K562 (cell line): ENCODE data around the gene WDR91. TPM values are rescaled to one million over a fixed set of nuclear protein-coding genes. Genes with fewer than 3 reads are reported as not detected.

Source experiments
- CGGBP1 ChIP-seq: fragments of 250-450 bp; sonication (Bioruptor Pico); IDR thresholded peaks from 2 replicates; pipeline ENCODE4 v1.9.0; 2021; ENCODE audit warnings: mild to moderate bottlenecking
- CHCHD3 ChIP-seq: fragments of 250-450 bp; sonication (Bioruptor Pico); IDR thresholded peaks from 2 replicates; pipeline ENCODE4 v2.1.2; 2022; ENCODE audit warnings: mild to moderate bottlenecking
- DDX20 ChIP-seq: fragments of 450-650 bp; IDR thresholded peaks from 2 replicates; pipeline ENCODE4 v1.6.1; 2016; ENCODE audit warnings: missing genetic modification characterization, low read depth, mild to moderate bottlenecking, missing compliant biosample characterization, moderate library complexity
- HOMEZ ChIP-seq: fragments of 250-450 bp; sonication (Bioruptor Pico); IDR thresholded peaks from 2 replicates; pipeline ENCODE4 v1.4.0; 2020; ENCODE audit warnings: mild to moderate bottlenecking, moderate library complexity
- MLX ChIP-seq, 2 experiments: fragments of 450-650 bp in 1 of 2; sonication (generic) in 1 of 2; formaldehyde crosslinking; conservative IDR thresholded peaks; 2 replicates each; pipeline versions ENCODE4 v1.4.0 to v1.8.1; 2020 to 2022; ENCODE audit warnings: mild to moderate bottlenecking in 1 of 2, missing genetic modification reagents in 1 of 2
- MTA3 ChIP-seq: fragments of 450-650 bp; formaldehyde crosslinking; IDR thresholded peaks from 2 replicates; pipeline ENCODE4 v1.6.1; 2017; ENCODE audit warnings: mild to moderate bottlenecking, borderline replicate concordance
- NFRKB ChIP-seq: fragments of 450-650 bp; IDR thresholded peaks from 2 replicates; pipeline ENCODE4 v1.6.1; 2016; ENCODE audit warnings: low read depth
- PKNOX1 ChIP-seq: fragments of 450-650 bp; IDR thresholded peaks from 2 replicates; pipeline ENCODE4 v1.6.1; 2016
- POLR2AphosphoS5 ChIP-seq: IDR thresholded peaks from 2 replicates; pipeline ENCODE4 v1.6.1; 2011; ENCODE audit warnings: mild to moderate bottlenecking, low read depth, low read length, moderate library complexity; ENCODE audit not compliant: control insufficient read depth, insufficient read depth
- RAD21 ChIP-seq, 2 experiments: fragments of 250-450 bp in 1 of 2; fragments of 450-650 bp in 1 of 2; sonication (Bioruptor Pico) in 1 of 2; formaldehyde crosslinking in 1 of 2; IDR thresholded peaks in 1 of 2; conservative IDR thresholded peaks in 1 of 2; 2 replicates each; pipeline versions ENCODE4 v1.4.0 to v1.8.0; 2020 to 2022; ENCODE audit warnings: mild to moderate bottlenecking in 2 of 2, moderate library complexity in 1 of 2
- SMAD1 ChIP-seq: fragments of 150-350 bp; IDR thresholded peaks from 2 replicates; pipeline ENCODE4 v1.6.1; 2014; ENCODE audit warnings: low read length, low read depth; ENCODE audit not compliant: partially characterized antibody
- USF2 ChIP-seq: sonication (generic); formaldehyde crosslinking; IDR thresholded peaks from 2 replicates; pipeline ENCODE4 v1.5.0; 2020; ENCODE audit warnings: missing genetic modification reagents
- ZKSCAN1 ChIP-seq: fragments of 150-350 bp; IDR thresholded peaks from 2 replicates; pipeline ENCODE4 v1.6.1; 2016; ENCODE audit warnings: low read depth, low read length
- ZNF134 ChIP-seq: fragments of 250-450 bp; sonication (Bioruptor Pico); conservative IDR thresholded peaks from 2 replicates; pipeline ENCODE4 v1.4.0; 2020
- ZNF695 ChIP-seq: fragments of 450-650 bp; formaldehyde crosslinking; IDR thresholded peaks from 2 replicates; pipeline ENCODE4 v1.4.0; 2020; ENCODE audit warnings: mild to moderate bottlenecking, moderate library complexity
- polyA plus RNA-seq, 8 experiments: library from polyadenylated mRNA; depleted of rRNA in 4 of 8; stranded (reverse) in 5 of 8; unstranded in 3 of 8; fragments of >200 nt; fragmentation: Nextera tagmentation in 2 of 8; fragmentation: Illumina TruSeq in 1 of 8; extraction: Ambion mirVana in 2 of 8; extraction: Trizol in 1 of 8; gene quantifications; 2 replicates each; pipeline versions ENCODE4 v1.2.1 to v1.2.3, GENCODE V29; 2011 to 2014; ENCODE audit warnings: inconsistent platforms in 1 of 8, missing spikeins in 1 of 8
- total RNA-seq, 7 experiments: library from RNA; depleted of rRNA in 6 of 7; stranded (reverse); fragments of >200 nt in 6 of 7; fragmentation: Illumina TruSeq in 2 of 7; extraction: Trizol in 2 of 7; gene quantifications; 2 replicates each; pipeline versions ENCODE4 v1.2.1 to v1.2.3, GENCODE V29; 2011 to 2021; ENCODE audit warnings: low replicate concordance in 1 of 7
- TF ChIP-seq, protein P1 (sequence below): fragments of 150-350 bp; IDR thresholded peaks from 2 replicates; pipeline ENCODE4 v1.6.1; 2014; ENCODE audit warnings: low read depth, mild to moderate bottlenecking, low read length, borderline replicate concordance
- TF ChIP-seq, protein P2 (sequence below): sonication (generic); formaldehyde crosslinking; IDR thresholded peaks from 2 replicates; pipeline ENCODE4 v1.8.0; 2022; ENCODE audit warnings: missing genetic modification reagents, mild to moderate bottlenecking, moderate library complexity, borderline replicate concordance

The WDR91 gene
- total and polyA plus RNA-seq, 9 of the 15 experiments (the other 6 are each of a cell fraction or from before 2014, with no cell fraction given): 1.9 to 18.2 (median 9.8) TPM

DNA sequence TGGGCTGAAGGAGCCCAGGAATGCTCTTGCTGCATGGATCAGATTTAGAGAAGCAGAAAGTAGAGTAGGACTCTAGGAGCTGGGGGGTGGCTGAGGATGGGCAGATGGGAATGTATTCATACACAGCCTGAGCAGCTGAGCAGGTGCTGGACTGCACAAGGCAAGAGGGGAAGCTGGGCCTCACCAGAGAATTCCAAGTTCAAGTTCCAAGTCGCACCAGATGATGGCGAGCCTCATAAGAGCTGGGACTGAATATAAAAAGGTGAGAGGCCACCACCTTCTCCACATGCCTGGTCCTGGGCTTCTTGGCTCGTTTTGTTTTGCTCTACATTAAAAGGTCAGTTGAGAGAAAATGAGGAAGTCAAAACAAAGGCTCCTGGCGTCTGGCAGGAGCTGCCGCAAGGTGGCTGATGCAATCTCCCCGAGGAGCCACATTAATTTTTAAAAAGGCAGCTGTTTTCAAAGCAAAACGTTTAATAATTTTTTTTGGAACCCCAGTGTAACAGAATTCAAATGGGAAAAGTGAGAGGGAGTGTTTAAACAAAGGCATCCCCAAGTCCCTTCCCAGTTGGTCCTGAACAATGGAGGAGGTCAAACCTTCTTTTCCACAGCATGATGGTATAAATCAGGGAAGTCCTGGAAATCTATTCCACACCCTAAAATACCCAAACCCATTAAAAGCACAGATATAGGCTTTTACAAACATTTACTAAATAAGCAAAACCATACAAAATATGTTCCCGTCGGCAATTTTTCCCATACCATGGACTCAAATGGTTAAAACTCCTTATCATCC, 50.3 kb downstream of the WDR91 start (continued):
- TF ChIP-seq HOMEZ (no peak), ZNF134 (no peak), DDX20 (tag) (peak; percentile 43; the same call in 1 of the 2 replicates), RAD21 (CRISPR knock-in tag; conservative IDR thresholded peaks at IDR 0.05 in 1 of 2, IDR thresholded peaks at IDR 0.05 in 1 of 2) (peak; percentile 31 to 46), POLR2AphosphoS5 (no peak), MLX (CRISPR knock-in tag; conservative IDR thresholded peaks at IDR 0.05) (no peak), USF2 (CRISPR knock-in tag) (no peak), CHCHD3 (no peak), ZNF695 (CRISPR knock-in tag) (no peak), MTA3 (peak; percentile 37; the same call in 1 of the 2 replicates), SMAD1 (no peak), NFRKB (peak; percentile 41), ZKSCAN1 (no peak), CGGBP1 (CRISPR knock-in tag) (no peak), PKNOX1 (no peak)
- TF ChIP-seq, protein P1, sequence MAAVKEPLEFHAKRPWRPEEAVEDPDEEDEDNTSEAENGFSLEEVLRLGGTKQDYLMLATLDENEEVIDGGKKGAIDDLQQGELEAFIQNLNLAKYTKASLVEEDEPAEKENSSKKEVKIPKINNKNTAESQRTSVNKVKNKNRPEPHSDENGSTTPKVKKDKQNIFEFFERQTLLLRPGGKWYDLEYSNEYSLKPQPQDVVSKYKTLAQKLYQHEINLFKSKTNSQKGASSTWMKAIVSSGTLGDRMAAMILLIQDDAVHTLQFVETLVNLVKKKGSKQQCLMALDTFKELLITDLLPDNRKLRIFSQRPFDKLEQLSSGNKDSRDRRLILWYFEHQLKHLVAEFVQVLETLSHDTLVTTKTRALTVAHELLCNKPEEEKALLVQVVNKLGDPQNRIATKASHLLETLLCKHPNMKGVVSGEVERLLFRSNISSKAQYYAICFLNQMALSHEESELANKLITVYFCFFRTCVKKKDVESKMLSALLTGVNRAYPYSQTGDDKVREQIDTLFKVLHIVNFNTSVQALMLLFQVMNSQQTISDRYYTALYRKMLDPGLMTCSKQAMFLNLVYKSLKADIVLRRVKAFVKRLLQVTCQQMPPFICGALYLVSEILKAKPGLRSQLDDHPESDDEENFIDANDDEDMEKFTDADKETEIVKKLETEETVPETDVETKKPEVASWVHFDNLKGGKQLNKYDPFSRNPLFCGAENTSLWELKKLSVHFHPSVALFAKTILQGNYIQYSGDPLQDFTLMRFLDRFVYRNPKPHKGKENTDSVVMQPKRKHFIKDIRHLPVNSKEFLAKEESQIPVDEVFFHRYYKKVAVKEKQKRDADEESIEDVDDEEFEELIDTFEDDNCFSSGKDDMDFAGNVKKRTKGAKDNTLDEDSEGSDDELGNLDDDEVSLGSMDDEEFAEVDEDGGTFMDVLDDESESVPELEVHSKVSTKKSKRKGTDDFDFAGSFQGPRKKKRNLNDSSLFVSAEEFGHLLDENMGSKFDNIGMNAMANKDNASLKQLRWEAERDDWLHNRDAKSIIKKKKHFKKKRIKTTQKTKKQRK: no peak
- TF ChIP-seq, protein P2, sequence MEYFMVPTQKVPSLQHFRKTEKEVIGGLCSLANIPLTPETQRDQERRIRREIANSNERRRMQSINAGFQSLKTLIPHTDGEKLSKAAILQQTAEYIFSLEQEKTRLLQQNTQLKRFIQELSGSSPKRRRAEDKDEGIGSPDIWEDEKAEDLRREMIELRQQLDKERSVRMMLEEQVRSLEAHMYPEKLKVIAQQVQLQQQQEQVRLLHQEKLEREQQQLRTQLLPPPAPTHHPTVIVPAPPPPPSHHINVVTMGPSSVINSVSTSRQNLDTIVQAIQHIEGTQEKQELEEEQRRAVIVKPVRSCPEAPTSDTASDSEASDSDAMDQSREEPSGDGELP (CRISPR knock-in tag): peak; percentile 70
